Spleen (tissue), 11 donors: ENCODE results near the gene ZNRD2. TPM values are rescaled to one million over a fixed set of nuclear protein-coding genes. Genes with fewer than 3 reads are reported as not detected.

Experiments
- DNase-seq: peaks from one replicate; pipeline ENCODE4 v3.0.0-alpha.2; 2020
- H3K27ac ChIP-seq, 8 donors: fragments of 200-600 bp; sonication (generic) in 7 of 8; 1 replicate in 4 of 8; 2 replicates in 4 of 8; pipeline versions ENCODE4 v1.5.0 to v1.8.0; 2016 to 2021; ENCODE audit warnings: inconsistent platforms in 4 of 8, mild to moderate bottlenecking in 4 of 8, moderate library complexity in 1 of 8
- H3K27me3 ChIP-seq, 7 donors: fragments of 200-600 bp; sonication (generic) in 6 of 7; replicated peaks in 1 of 7; 1 replicate in 4 of 7; 2 replicates in 3 of 7; pipeline versions ENCODE4 v1.5.0 to v1.8.0; 2016 to 2021; ENCODE audit warnings: inconsistent platforms in 3 of 7, mild to moderate bottlenecking in 1 of 7
- H3K36me3 ChIP-seq, 6 donors: fragments of 200-600 bp; sonication (generic) in 5 of 6; 1 replicate in 4 of 6; 2 replicates in 2 of 6; pipeline versions ENCODE4 v1.5.0 to v1.8.0; 2016 to 2021; ENCODE audit warnings: inconsistent platforms in 2 of 6
- H3K4me1 ChIP-seq, 6 donors: fragments of 200-600 bp; sonication (generic) in 5 of 6; 1 replicate in 3 of 6; 2 replicates in 3 of 6; pipeline versions ENCODE4 v1.5.0 to v1.8.0; 2016 to 2021; ENCODE audit warnings: inconsistent platforms in 3 of 6
- H3K4me3 ChIP-seq, 8 donors: fragments of 200-600 bp; sonication (generic) in 7 of 8; 1 replicate in 4 of 8; 2 replicates in 4 of 8; pipeline versions ENCODE4 v1.5.0 to v1.8.0; 2016 to 2021; ENCODE audit warnings: inconsistent platforms in 4 of 8, mild to moderate bottlenecking in 4 of 8, moderate library complexity in 2 of 8
- H3K9me3 ChIP-seq, 8 donors: fragments of 200-600 bp; sonication (generic) in 7 of 8; 1 replicate in 4 of 8; 2 replicates in 4 of 8; pipeline versions ENCODE4 v1.5.0 to v1.8.0; 2016 to 2021; ENCODE audit warnings: inconsistent platforms in 4 of 8
- POLR2A ChIP-seq, 3 donors: fragments of 450-650 bp; IDR thresholded peaks; one replicate each; pipeline ENCODE4 v1.5.1; 2017; ENCODE audit warnings: antibody characterized with exemption in 3 of 3, mild to moderate bottlenecking in 1 of 3
- POLR2AphosphoS5 ChIP-seq, 3 donors: sonication (generic); formaldehyde crosslinking; IDR thresholded peaks; one replicate each; pipeline ENCODE4 v1.5.1; 2017; ENCODE audit warnings: antibody characterized with exemption in 3 of 3
- WGBS, 5 donors: extraction: QIAGEN DNeasy Blood & Tissue Kit in 3 of 5; methylation state at CpG; one replicate each; pipeline versions ENCODE4 v1.1.5 to v1.1.7; 2013 to 2018; 5-methylcytosine and 5-hydroxymethylcytosine counted together
- intact Hi-C: fragments of 100-400 bp; cut with DNase I; formaldehyde crosslinking; loops from one replicate; pipeline ENCODE4 v1.15.0; 2023; ENCODE audit warnings: low total_unique reads
- polyA plus RNA-seq, 3 donors: library from polyadenylated mRNA; stranded (reverse); fragments of 200-250 nt; gene quantifications; one replicate each; pipeline ENCODE4 v1.2.1, GENCODE V29; 2013
- total RNA-seq, 7 donors: library from RNA; depleted of rRNA in 3 of 7; stranded (reverse); fragments of >200 nt in 3 of 7; fragmentation: NEBNext Ultra II Directional in 4 of 7; extraction: Animal tissue kit (Norgen Biotek cat#: 25700) in 4 of 7; gene quantifications; one replicate each; pipeline versions ENCODE4 v1.1.0 to v1.2.1, GENCODE V29; 2016 to 2021
- TF ChIP-seq, protein P1 (sequence below), 11 experiments: fragments of 200-600 bp in 7 of 11; fragments of 450-650 bp in 4 of 11; sonication (generic) in 4 of 11; IDR thresholded peaks in 8 of 11; conservative IDR thresholded peaks in 3 of 11; 1 replicate in 7 of 11; 2 replicates in 4 of 11; pipeline versions ENCODE4 v1.4.0 to v1.8.0; 2016 to 2021; ENCODE audit warnings: antibody characterized with exemption in 11 of 11, inconsistent platforms in 4 of 11, mild to moderate bottlenecking in 1 of 11
- donor health status: healthy with polysubstance abuse.
- donor health status: DM: no; HTN: no; CAD: no; lungs with moderate emphysema.
- donor health status: DM: no; HTN: no; CAD: no.
- donor health status: Bipolar disorder and iron deficiency.
- donor health status: healthy.
- donor health status: DM: no; HTN: no; CAD: no.
- donor health status: DM: yes; HTN: yes; CAD: no.

Gene ZNRD2
- total and polyA plus RNA-seq, 10 donors = 20.9 to 68.8 (median 38.4) TPM

DNA sequence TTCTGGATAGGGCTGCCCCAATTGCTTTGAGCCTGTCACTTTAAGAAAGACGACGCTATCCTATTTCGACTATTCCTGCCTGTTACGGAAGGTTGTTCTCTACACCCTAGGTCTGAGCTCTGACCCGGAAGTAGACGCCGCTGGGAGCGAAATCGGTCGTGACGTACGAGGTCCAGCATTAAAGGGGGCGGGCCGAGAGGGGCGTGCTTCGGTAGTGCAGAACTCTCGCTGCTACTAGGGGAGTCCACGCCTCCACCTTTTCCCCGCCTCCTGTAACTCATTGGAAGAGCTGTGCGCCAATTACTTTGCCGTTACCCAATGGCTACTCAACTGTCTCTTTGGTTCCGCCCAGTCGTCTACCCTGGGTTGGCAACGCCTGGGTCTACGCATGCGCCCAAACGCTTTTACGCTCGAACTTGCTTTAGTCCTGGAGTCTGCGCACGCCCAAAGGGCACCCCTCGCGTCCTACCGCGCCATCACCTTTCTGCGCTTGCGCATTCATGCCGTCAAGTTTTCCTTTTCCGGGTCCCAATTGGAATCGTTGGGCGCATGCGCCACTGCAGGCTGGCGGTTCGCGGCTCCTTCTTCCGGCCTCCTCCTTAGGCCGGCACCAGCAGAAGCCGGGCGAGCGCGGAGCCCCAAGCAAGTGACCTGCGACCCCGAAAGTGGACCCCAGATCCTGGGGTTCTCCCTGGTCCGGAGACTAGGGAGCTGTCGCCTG is 45.1 kb downstream of the ZNRD2 start, which contains the start of gene PCNX3:
Gene PCNX3 (plus strand): TSS at position 548 of the 721 bp plus-strand sequence. CDS start 536 bp downstream, outside the sequence.
- Histone ChIP-seq H3K4me1 (peaks cover 41 to 79% (median 56%) of the 10 kb centered on the region in 6 donors), H3K27ac (peak within 1 kb of the TSS; percentile 92 to 99 (median 97)), H3K4me3 (peak within 1 kb of the TSS; percentile 88 to 98 (median 96)), H3K27me3 (no peaks in the 10 kb centered on the region), H3K9me3 (no peaks in the 10 kb centered on the region), H3K36me3 (peaks cover 10 to 62% (median 39%) of the 10 kb centered on the region in 6 donors)
- TF ChIP-seq POLR2A (IDR thresholded peaks at IDR 0.05) (peak in 1 of 3 donors; percentile 44), POLR2AphosphoS5 (IDR thresholded peaks at IDR 0.05) (peak; percentile 74 to 92 (median 89))
- TF ChIP-seq, protein P1, sequence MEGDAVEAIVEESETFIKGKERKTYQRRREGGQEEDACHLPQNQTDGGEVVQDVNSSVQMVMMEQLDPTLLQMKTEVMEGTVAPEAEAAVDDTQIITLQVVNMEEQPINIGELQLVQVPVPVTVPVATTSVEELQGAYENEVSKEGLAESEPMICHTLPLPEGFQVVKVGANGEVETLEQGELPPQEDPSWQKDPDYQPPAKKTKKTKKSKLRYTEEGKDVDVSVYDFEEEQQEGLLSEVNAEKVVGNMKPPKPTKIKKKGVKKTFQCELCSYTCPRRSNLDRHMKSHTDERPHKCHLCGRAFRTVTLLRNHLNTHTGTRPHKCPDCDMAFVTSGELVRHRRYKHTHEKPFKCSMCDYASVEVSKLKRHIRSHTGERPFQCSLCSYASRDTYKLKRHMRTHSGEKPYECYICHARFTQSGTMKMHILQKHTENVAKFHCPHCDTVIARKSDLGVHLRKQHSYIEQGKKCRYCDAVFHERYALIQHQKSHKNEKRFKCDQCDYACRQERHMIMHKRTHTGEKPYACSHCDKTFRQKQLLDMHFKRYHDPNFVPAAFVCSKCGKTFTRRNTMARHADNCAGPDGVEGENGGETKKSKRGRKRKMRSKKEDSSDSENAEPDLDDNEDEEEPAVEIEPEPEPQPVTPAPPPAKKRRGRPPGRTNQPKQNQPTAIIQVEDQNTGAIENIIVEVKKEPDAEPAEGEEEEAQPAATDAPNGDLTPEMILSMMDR (IDR thresholded peaks at IDR 0.05 in 8 of 11, conservative IDR thresholded peaks at IDR 0.05 in 3 of 11) = peak in 4 of 11 experiments; percentile 15 to 36 (median 33)
- intact Hi-C loops = no loop called here
- peak; percentile 100 for DNase-seq
- WGBS, 5 donors = 0% methylated on average over 37 to 55 of the region's 55 CpGs

DNA sequence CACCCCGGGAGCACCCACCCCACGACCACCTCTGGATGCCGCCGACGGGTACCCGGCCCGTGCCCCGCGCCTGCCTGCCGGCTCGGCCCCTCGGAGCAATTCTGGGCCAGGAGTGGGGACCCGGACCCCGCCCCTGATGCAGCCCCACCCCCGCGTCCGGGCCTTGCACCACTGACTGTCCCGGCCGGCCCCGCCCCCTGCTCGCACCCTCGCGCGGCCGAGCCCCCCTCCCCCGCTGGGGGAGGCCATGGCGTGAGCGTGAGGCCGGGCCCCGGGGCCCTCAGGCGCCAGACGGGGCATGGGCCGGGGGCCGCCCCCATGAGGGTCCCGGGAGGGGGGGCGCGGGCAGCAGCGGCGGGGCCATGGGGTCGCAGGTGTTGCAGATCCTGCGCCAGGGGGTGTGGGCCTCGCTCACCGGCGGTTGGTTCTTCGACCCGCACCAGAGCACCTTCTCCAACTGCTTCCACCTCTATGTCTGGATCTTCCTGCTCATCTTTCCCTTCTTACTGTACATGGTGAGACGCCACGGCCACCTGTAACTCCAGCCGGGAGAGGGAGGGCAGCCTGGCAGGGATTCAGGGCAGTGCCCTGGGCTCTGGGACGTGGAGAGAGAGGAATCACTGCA is 45.8 kb downstream of the ZNRD2 start:
- no peak for DNase-seq
- Histone ChIP-seq H3K27ac (peak overlapping the region; percentile 82 to 99 (median 97)), H3K36me3 (peaks cover 10 to 62% (median 44%) of the 10 kb centered on the region in 6 donors), H3K4me1 (peaks cover 35 to 79% (median 50%) of the 10 kb centered on the region in 6 donors), H3K9me3 (no peaks in the 10 kb centered on the region), H3K27me3 (no peaks in the 10 kb centered on the region), H3K4me3 (peak overlapping the region; percentile 85 to 98 (median 95))
- intact Hi-C loops = no loop called here
- WGBS, 5 donors = 1 to 14% (median 2%) methylated on average over 4 to 50 of the region's 50 CpGs
- TF ChIP-seq POLR2AphosphoS5 (IDR thresholded peaks at IDR 0.05) (no peak), POLR2A (IDR thresholded peaks at IDR 0.05) (no peak)
- TF ChIP-seq, protein P1 (IDR thresholded peaks at IDR 0.05 in 8 of 11, conservative IDR thresholded peaks at IDR 0.05 in 3 of 11) = no peak

DNA sequence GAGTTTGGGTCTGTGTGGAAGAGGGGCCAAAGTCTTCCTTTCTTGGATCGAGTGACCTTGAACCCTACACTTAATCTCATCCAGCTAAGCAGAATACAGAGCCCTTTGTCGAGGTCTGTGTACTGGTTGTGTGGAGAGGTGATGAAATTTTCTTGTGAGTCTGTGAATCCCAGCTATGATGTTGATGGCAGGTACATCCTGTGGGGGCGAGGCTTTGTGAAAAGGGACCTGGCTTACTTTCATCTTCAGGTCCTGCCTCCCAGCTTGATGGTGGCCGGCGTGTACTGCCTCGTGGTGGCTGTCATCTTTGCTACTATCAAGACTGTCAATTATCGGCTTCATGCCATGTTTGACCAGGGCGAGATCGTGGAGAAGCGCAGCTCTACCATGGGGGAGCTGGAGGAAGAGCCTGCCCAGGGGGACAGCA is 46.3 kb downstream of the ZNRD2 start:
- peaks cover 10 to 65% (median 49%) of the 10 kb centered on the region in 6 donors for H3K36me3 ChIP-seq
- intact Hi-C loops = no loop called here
- 55 to 77% (median 64%) methylated on average over 10 of the region's 10 CpGs for WGBS, 5 donors
- peaks cover 29 to 74% (median 47%) of the 10 kb centered on the region in 6 donors for H3K4me1 ChIP-seq
- peak; percentile 81 for DNase-seq
- no peaks in the 10 kb centered on the region for H3K27me3 ChIP-seq
- peak overlapping the region in 7 of 8 donors; percentile 94 to 99 (median 97) for H3K27ac ChIP-seq
- H3K9me3 ChIP-seq = no peaks in the 10 kb centered on the region
- H3K4me3 ChIP-seq = peak overlapping the region; percentile 85 to 98 (median 95)
- TF ChIP-seq POLR2A (IDR thresholded peaks at IDR 0.05) = no peak
- TF ChIP-seq, protein P1 (IDR thresholded peaks at IDR 0.05 in 8 of 11, conservative IDR thresholded peaks at IDR 0.05 in 3 of 11) = no peak
- TF ChIP-seq POLR2AphosphoS5 (IDR thresholded peaks at IDR 0.05) = no peak
